ENCODE results near the gene HAPLN2.

GRCh38 chr1:156667968-156668709, 48.9 kb downstream of the HAPLN2 start:
- TF ChIP-seq CTCF (IDR thresholded peaks at IDR 0.05) (no peak), POLR2A (IDR thresholded peaks at IDR 0.05) (no peak)

Measured in prostate gland (tissue), 2 donors.